Naive thymus-derived CD4-positive, alpha-beta T cell (primary cell): Measurements from ENCODE around the gene GABRD. TPM values are rescaled to one million over a fixed set of nuclear protein-coding genes. Genes with fewer than 3 reads are reported as not detected.

Source experiments
- ATAC-seq: fragments of 150-1000 bp; cut with Tn5 transposase; 2 replicates; pipeline ENCODE4 v1.10.0; 2021; ENCODE audit warnings: mild to moderate bottlenecking, moderate library complexity
- CTCF ChIA-PET: fragments of 350-600 bp; sonication (Branson Sonifier 250); formaldehyde crosslinking; loops from one replicate; lab custom pipeline; 2021; ENCODE audit warnings: antibody characterized with exemption; lab: Charles Lee
- POLR2A ChIA-PET: fragments of 350-600 bp; sonication (Branson Sonifier 250); formaldehyde crosslinking; loops from one replicate; lab custom pipeline; 2021; ENCODE audit warnings: antibody characterized with exemption, inconsistent platforms; lab: Charles Lee
- DNase-seq, 9 donors: peaks; one replicate each; pipeline versions ENCODE4 v3.0.0 to v3.0.0-alpha.2; 2020 to 2022; ENCODE audit warnings: mixed read lengths in 1 of 9
- H3K27ac ChIP-seq: one replicate; pipeline ENCODE4 v1.7.0; 2013; ENCODE audit warnings: mild to moderate bottlenecking, low read depth, low read length, moderate library complexity
- H3K27me3 ChIP-seq, 2 donors: one replicate each; pipeline ENCODE4 v1.7.0; 2013; ENCODE audit warnings: low read length in 2 of 2, mild to moderate bottlenecking in 2 of 2, moderate library complexity in 2 of 2; ENCODE audit not compliant: control insufficient read depth in 2 of 2, insufficient read depth in 2 of 2
- H3K36me3 ChIP-seq, 3 experiments: 1 replicate in 2 of 3; 2 replicates in 1 of 3; pipeline ENCODE4 v1.7.0; 2013; ENCODE audit warnings: low read length in 3 of 3, mild to moderate bottlenecking in 3 of 3, moderate library complexity in 1 of 3; ENCODE audit not compliant: insufficient read depth in 3 of 3, control insufficient read depth in 2 of 3
- H3K4me1 ChIP-seq, 2 donors: one replicate each; pipeline ENCODE4 v1.7.0; 2013; ENCODE audit warnings: low read length in 2 of 2, mild to moderate bottlenecking in 2 of 2, moderate library complexity in 1 of 2; ENCODE audit not compliant: control insufficient read depth in 2 of 2, insufficient read depth in 2 of 2
- H3K4me3 ChIP-seq: 2 replicates; pipeline ENCODE4 v1.7.0; 2013; ENCODE audit warnings: mild to moderate bottlenecking, low read length
- H3K9me3 ChIP-seq, 3 experiments: 1 replicate in 2 of 3; 2 replicates in 1 of 3; pipeline ENCODE4 v1.7.0; 2013; ENCODE audit warnings: low read length in 3 of 3; ENCODE audit not compliant: control insufficient read depth in 2 of 3
- H3K27ac Mint-ChIP-seq, 9 donors: one replicate each; pipeline ENCODE4 v1.8.0; 2020 to 2022; ENCODE audit warnings: mixed read lengths in 9 of 9, mild to moderate bottlenecking in 8 of 9, moderate library complexity in 5 of 9, inconsistent platforms in 2 of 9
- H3K27me3 Mint-ChIP-seq, 5 donors: one replicate each; pipeline ENCODE4 v1.8.0; 2021 to 2022; ENCODE audit warnings: mixed read lengths in 5 of 5, mild to moderate bottlenecking in 1 of 5
- H3K36me3 Mint-ChIP-seq, 5 donors: one replicate each; pipeline ENCODE4 v1.8.0; 2020 to 2022; ENCODE audit warnings: mixed read lengths in 5 of 5, mild to moderate bottlenecking in 3 of 5, inconsistent platforms in 1 of 5
- H3K4me1 Mint-ChIP-seq, 7 donors: one replicate each; pipeline ENCODE4 v1.8.0; 2020 to 2022; ENCODE audit warnings: mixed read lengths in 7 of 7, mild to moderate bottlenecking in 3 of 7, inconsistent platforms in 1 of 7
- H3K4me3 Mint-ChIP-seq, 10 donors: one replicate each; pipeline ENCODE4 v1.8.0; 2020 to 2022; ENCODE audit warnings: mild to moderate bottlenecking in 10 of 10, mixed read lengths in 10 of 10, moderate library complexity in 6 of 10, inconsistent platforms in 2 of 10
- H3K9me3 Mint-ChIP-seq, 11 donors: one replicate each; pipeline ENCODE4 v1.8.0; 2020 to 2022; ENCODE audit warnings: mixed read lengths in 11 of 11, mild to moderate bottlenecking in 4 of 11, inconsistent platforms in 1 of 11, moderate library complexity in 1 of 11
- intact Hi-C, 2 donors: fragments of 100-400 bp; cut with micrococcal nuclease; formaldehyde crosslinking; loops; one replicate each; pipeline ENCODE4 v1.15.1; 2023
- polyA plus RNA-seq, 2 donors: library from polyadenylated mRNA; unstranded; fragments of 300-500 nt; fragmentation: Illumina TruSeq; gene quantifications; one replicate each; pipeline ENCODE4 v1.2.3, GENCODE V29; 2021
- total RNA-seq, 6 experiments: library from RNA in 5 of 6; stranded (reverse) in 5 of 6; gene quantifications; 1 replicate in 5 of 6; 2 replicates in 1 of 6; pipeline ENCODE4 v1.2.3 and lab custom pipeline; 2021 to 2026

GABRD gene
- total and polyA plus RNA-seq, 7 experiments from 2014 or later: 0.17 to 0.31 (median 0.21) TPM; not detected in 4

- H3K27ac ChIP-seq: no peak overlapping the region
- Mint-ChIP-seq H3K36me3 (peaks cover 5 to 61% (median 25%) of the 10 kb centered on the region in 5 donors), H3K4me1 (peaks cover 0 to 4% (median 0%) of the 10 kb centered on the region in 7 donors), H3K9me3 (peaks cover 11 to 47% (median 21%) of the 10 kb centered on the region in 11 donors), H3K27me3 (no peaks in the 10 kb centered on the region), H3K27ac (no peak overlapping the region), H3K4me3 (no peak overlapping the region)
- H3K4me3 ChIP-seq: no peak overlapping the region
- intact Hi-C loops: no loop called here
- POLR2A ChIA-PET: no interaction called here
- H3K36me3 ChIP-seq: peaks cover 0 to 25% (median 0%) of the 10 kb centered on the region in 3 experiments
- no peak for DNase-seq
- peaks cover 0 to 16% (median 0%) of the 10 kb centered on the region in 3 experiments for H3K9me3 ChIP-seq
- CTCF ChIA-PET: no interaction called here
- H3K27me3 ChIP-seq: no peaks in the 10 kb centered on the region
- no peak for ATAC-seq
- no peaks in the 10 kb centered on the region for H3K4me1 ChIP-seq
These were observed 61.0 kb downstream of the GABRD start for GRCh38 chr1:2080140-2080539.

Other genes with a start within 250 kb of the GABRD start
- gene NADK, start 240.9 kb upstream of the GABRD start, total RNA-seq: 100 to 1,000 TPM in 1 of 5 experiments, 10 to 100 TPM in 4; 45.2 to 115 (median 50.3) TPM
- 10 to 100 TPM; 14.7 to 24.0 TPM for gene NADK, start 240.9 kb upstream of the GABRD start, polyA plus RNA-seq
- gene GNB1, start 128.3 kb upstream of the GABRD start, total RNA-seq: 100 to 1,000 TPM; 170 to 358 (median 246) TPM
- gene GNB1, start 128.3 kb upstream of the GABRD start, polyA plus RNA-seq: 10 to 100 TPM; 48.1 to 62.3 TPM
- 1 to 10 TPM in 3 of 5 experiments, under 1 TPM in 1, not detected in 1; 0.94 to 2.5 (median 1.4) TPM for gene CALML6, start 104.1 kb upstream of the GABRD start, total RNA-seq
- not detected for gene CALML6, start 104.1 kb upstream of the GABRD start, polyA plus RNA-seq
- 1 to 10 TPM in 1 of 5 experiments, not detected in 4; 1.1 TPM for gene TMEM52, start 100.1 kb upstream of the GABRD start, total RNA-seq
- gene TMEM52, start 100.1 kb upstream of the GABRD start, polyA plus RNA-seq: under 1 TPM in 1 of 2 donors, not detected in 1; 0.45 TPM
- not detected for gene CFAP74, start 15.6 kb upstream of the GABRD start, total RNA-seq
- not detected for gene CFAP74, start 15.6 kb upstream of the GABRD start, polyA plus RNA-seq
- gene PRKCZ, start 31.1 kb downstream of the GABRD start, total RNA-seq: 10 to 100 TPM in 4 of 5 experiments, 1 to 10 TPM in 1; 3.6 to 29.6 (median 24.5) TPM
- 10 to 100 TPM in 1 of 2 donors, 1 to 10 TPM in 1; 7.1 to 12.7 TPM for gene PRKCZ, start 31.1 kb downstream of the GABRD start, polyA plus RNA-seq
- 10 to 100 TPM; 43.2 to 56.2 (median 48.8) TPM for gene FAAP20, start 175.4 kb downstream of the GABRD start, total RNA-seq
- 10 to 100 TPM; 55.9 to 77.0 TPM for gene FAAP20, start 175.4 kb downstream of the GABRD start, polyA plus RNA-seq
- gene SKI, start 209.0 kb downstream of the GABRD start, total RNA-seq: 100 to 1,000 TPM in 2 of 5 experiments, 10 to 100 TPM in 3; 63.4 to 278 (median 97.9) TPM
- gene SKI, start 209.0 kb downstream of the GABRD start, polyA plus RNA-seq: under 1 TPM; 0.61 to 0.92 TPM